Measurements from ENCODE around the gene BSND. TPM values are rescaled to one million over a fixed set of nuclear protein-coding genes. Genes with fewer than 3 reads are reported as not detected.
A peak's percentile ranks its signal among the peaks of the same experiment; 100 is the strongest.

BSND gene
- total RNA-seq, 1 experiment from 2014 or later, result 0.17 TPM

- Histone ChIP-seq H2BK20ac (ENCODE audit: low read depth, low read length, poor library complexity, severe bottlenecking) (no peak overlapping the region), H3K4me2 (ENCODE audit: insufficient read depth, insufficient read length, low read length) (no peak overlapping the region), H4K20me1 (ENCODE audit: control insufficient read depth, insufficient read depth, insufficient read length) (no peaks in the 10 kb centered on the region), H3K14ac (ENCODE audit: insufficient read depth, low read length) (peak overlapping the region; percentile 26; the same call in 1 of the 2 replicates), H3K79me2 (ENCODE audit: insufficient read depth, low read length) (no peaks in the 10 kb centered on the region), H3K27me3 (ENCODE audit: insufficient read depth, low read length) (no peaks in the 10 kb centered on the region), H2BK15ac (ENCODE audit: low read depth, low read length) (no peak overlapping the region), H3K4me1 (ENCODE audit: insufficient read depth, low read length) (no peaks in the 10 kb centered on the region; the same call in 1 of the 2 replicates), H3K9ac (ENCODE audit: extremely low read depth, insufficient read length, low read length) (no peak overlapping the region), H3K56ac (ENCODE audit: insufficient read length, low read depth, low read length) (no peak overlapping the region), H3K79me1 (ENCODE audit: insufficient read depth, low read depth, low read length, poor library complexity, severe bottlenecking) (no peaks in the 10 kb centered on the region), H2BK5ac (ENCODE audit: insufficient read length, low read length) (no peak overlapping the region), H3K27ac (ENCODE audit: insufficient read length, low read depth, low read length) (no peak overlapping the region), H2AK5ac (ENCODE audit: insufficient read length, low read length) (no peak overlapping the region), H3K23ac (ENCODE audit: insufficient read length, low read depth, low read length) (no peak overlapping the region), H4K5ac (ENCODE audit: insufficient read length, low read depth, low read length) (no peak overlapping the region), H2AFZ (ENCODE audit: low read length) (no peak overlapping the region), H3K18ac (ENCODE audit: insufficient read length, low read depth, low read length) (no peak overlapping the region), H3K23me2 (ENCODE audit: insufficient read length, low read depth, low read length, poor library complexity, severe bottlenecking) (no peaks in the 10 kb centered on the region), H4K91ac (ENCODE audit: insufficient read length, low read depth, low read length) (no peak overlapping the region), H3T11ph (ENCODE audit: low read length) (no peak overlapping the region), H4K8ac (replicated peaks; ENCODE audit: insufficient read length, low read depth, low read length) (no peak overlapping the region), H2BK120ac (ENCODE audit: low read depth, low read length, poor library complexity, severe bottlenecking) (no peak overlapping the region), H3K9me3 (ENCODE audit: control insufficient read depth, low read depth, low read length) (peaks cover 9% of the 10 kb centered on the region), H2BK12ac (ENCODE audit: insufficient read length, low read depth, low read length) (no peak overlapping the region), H3K4ac (ENCODE audit: low read depth, low read length) (no peak overlapping the region)
- DNase-seq, result no peak
- Mint-ChIP-seq H3K27ac (no peak overlapping the region), H3K27me3 (ENCODE audit: low read depth) (peaks cover 2% of the 10 kb centered on the region), H3K9me3 (peaks cover 23 to 31% of the 10 kb centered on the region in 2 experiments), H3K36me3 (ENCODE audit: insufficient read depth in 1 of 3, low read depth in 3 of 3) (peaks cover 10 to 35% (median 14%) of the 10 kb centered on the region in 3 experiments), H3K4me3 (no peak overlapping the region), H3K4me1 (peaks cover 19 to 22% of the 10 kb centered on the region in 2 experiments)
- no CpG with 5 or more reads among the region's 4 CpGs for WGBS (ENCODE audit: extremely low coverage, insufficient read length, low lambda C conversion rate)
- TF ChIP-seq, protein P1, sequence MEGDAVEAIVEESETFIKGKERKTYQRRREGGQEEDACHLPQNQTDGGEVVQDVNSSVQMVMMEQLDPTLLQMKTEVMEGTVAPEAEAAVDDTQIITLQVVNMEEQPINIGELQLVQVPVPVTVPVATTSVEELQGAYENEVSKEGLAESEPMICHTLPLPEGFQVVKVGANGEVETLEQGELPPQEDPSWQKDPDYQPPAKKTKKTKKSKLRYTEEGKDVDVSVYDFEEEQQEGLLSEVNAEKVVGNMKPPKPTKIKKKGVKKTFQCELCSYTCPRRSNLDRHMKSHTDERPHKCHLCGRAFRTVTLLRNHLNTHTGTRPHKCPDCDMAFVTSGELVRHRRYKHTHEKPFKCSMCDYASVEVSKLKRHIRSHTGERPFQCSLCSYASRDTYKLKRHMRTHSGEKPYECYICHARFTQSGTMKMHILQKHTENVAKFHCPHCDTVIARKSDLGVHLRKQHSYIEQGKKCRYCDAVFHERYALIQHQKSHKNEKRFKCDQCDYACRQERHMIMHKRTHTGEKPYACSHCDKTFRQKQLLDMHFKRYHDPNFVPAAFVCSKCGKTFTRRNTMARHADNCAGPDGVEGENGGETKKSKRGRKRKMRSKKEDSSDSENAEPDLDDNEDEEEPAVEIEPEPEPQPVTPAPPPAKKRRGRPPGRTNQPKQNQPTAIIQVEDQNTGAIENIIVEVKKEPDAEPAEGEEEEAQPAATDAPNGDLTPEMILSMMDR (conservative IDR thresholded peaks at IDR 0.05), result no peak
These were observed 45.6 kb upstream of the BSND start for GRCh38 chr1:54952950-54953718.
